SK-N-SH (cell line): ENCODE measurements around the gene KCNH8.

Experiments used
- FOXM1 ChIP-seq: IDR thresholded peaks from 2 replicates; pipeline ENCODE4 v1.4.0; 2012; ENCODE audit warnings: low read depth, mild to moderate bottlenecking
- GABPA ChIP-seq: IDR thresholded peaks from 2 replicates; pipeline ENCODE4 v1.4.0; 2012; ENCODE audit warnings: low read depth, mild to moderate bottlenecking
- RAD21 ChIP-seq: IDR thresholded peaks from 2 replicates; pipeline ENCODE4 v1.6.1; 2012; ENCODE audit warnings: mild to moderate bottlenecking, low read length
- TAF1 ChIP-seq: IDR thresholded peaks from 2 replicates; pipeline ENCODE4 v1.6.1; 2012; ENCODE audit warnings: low read depth, mild to moderate bottlenecking, low read length, moderate library complexity, borderline replicate concordance
- TF ChIP-seq, protein P1 (sequence below): IDR thresholded peaks from 2 replicates; pipeline ENCODE4 v1.6.1; 2012; ENCODE audit warnings: mild to moderate bottlenecking, low read depth, low read length, moderate library complexity
- TF ChIP-seq, protein P2 (sequence below): fragments of 200-600 bp; sonication (generic); IDR thresholded peaks from 2 replicates; pipeline ENCODE4 v1.6.1; 2017; ENCODE audit warnings: antibody characterized with exemption, mild to moderate bottlenecking, moderate library complexity

DNA sequence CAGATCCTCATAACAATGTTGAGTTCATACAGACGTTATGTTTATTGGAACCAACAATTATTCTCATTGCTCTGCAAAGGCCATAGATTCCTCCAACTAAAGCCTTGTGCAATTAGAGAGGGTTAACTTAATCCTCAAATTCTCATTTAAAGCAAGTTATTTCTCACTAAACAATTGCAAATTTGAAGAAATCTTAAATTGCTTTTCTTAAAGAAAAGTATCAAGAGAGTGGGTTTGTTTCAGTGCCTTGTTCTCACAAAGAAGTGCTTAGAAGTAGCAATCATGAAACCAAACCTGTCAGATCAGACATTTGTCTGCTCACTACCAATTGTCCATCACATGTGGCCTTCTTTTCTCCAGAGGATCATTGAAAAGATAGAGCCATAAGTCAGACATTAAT, 124.8 kb downstream of the KCNH8 start:
- no peak for TF ChIP-seq RAD21
- TF ChIP-seq FOXM1, result no peak
- TF ChIP-seq TAF1, result no peak
- TF ChIP-seq, protein P1, sequence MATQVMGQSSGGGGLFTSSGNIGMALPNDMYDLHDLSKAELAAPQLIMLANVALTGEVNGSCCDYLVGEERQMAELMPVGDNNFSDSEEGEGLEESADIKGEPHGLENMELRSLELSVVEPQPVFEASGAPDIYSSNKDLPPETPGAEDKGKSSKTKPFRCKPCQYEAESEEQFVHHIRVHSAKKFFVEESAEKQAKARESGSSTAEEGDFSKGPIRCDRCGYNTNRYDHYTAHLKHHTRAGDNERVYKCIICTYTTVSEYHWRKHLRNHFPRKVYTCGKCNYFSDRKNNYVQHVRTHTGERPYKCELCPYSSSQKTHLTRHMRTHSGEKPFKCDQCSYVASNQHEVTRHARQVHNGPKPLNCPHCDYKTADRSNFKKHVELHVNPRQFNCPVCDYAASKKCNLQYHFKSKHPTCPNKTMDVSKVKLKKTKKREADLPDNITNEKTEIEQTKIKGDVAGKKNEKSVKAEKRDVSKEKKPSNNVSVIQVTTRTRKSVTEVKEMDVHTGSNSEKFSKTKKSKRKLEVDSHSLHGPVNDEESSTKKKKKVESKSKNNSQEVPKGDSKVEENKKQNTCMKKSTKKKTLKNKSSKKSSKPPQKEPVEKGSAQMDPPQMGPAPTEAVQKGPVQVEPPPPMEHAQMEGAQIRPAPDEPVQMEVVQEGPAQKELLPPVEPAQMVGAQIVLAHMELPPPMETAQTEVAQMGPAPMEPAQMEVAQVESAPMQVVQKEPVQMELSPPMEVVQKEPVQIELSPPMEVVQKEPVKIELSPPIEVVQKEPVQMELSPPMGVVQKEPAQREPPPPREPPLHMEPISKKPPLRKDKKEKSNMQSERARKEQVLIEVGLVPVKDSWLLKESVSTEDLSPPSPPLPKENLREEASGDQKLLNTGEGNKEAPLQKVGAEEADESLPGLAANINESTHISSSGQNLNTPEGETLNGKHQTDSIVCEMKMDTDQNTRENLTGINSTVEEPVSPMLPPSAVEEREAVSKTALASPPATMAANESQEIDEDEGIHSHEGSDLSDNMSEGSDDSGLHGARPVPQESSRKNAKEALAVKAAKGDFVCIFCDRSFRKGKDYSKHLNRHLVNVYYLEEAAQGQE, result no peak
- no peak for TF ChIP-seq GABPA
- TF ChIP-seq, protein P2, sequence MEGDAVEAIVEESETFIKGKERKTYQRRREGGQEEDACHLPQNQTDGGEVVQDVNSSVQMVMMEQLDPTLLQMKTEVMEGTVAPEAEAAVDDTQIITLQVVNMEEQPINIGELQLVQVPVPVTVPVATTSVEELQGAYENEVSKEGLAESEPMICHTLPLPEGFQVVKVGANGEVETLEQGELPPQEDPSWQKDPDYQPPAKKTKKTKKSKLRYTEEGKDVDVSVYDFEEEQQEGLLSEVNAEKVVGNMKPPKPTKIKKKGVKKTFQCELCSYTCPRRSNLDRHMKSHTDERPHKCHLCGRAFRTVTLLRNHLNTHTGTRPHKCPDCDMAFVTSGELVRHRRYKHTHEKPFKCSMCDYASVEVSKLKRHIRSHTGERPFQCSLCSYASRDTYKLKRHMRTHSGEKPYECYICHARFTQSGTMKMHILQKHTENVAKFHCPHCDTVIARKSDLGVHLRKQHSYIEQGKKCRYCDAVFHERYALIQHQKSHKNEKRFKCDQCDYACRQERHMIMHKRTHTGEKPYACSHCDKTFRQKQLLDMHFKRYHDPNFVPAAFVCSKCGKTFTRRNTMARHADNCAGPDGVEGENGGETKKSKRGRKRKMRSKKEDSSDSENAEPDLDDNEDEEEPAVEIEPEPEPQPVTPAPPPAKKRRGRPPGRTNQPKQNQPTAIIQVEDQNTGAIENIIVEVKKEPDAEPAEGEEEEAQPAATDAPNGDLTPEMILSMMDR, result no peak
